GM19238 (cell line): Measurements from ENCODE around the gene FAM20C.

Source experiments
- DNase-seq: peaks from one replicate; pipeline ENCODE4 v3.0.0; 2011; ENCODE audit warnings: low spot score; ENCODE audit not compliant: insufficient read length

The FAM20C gene

DNA sequence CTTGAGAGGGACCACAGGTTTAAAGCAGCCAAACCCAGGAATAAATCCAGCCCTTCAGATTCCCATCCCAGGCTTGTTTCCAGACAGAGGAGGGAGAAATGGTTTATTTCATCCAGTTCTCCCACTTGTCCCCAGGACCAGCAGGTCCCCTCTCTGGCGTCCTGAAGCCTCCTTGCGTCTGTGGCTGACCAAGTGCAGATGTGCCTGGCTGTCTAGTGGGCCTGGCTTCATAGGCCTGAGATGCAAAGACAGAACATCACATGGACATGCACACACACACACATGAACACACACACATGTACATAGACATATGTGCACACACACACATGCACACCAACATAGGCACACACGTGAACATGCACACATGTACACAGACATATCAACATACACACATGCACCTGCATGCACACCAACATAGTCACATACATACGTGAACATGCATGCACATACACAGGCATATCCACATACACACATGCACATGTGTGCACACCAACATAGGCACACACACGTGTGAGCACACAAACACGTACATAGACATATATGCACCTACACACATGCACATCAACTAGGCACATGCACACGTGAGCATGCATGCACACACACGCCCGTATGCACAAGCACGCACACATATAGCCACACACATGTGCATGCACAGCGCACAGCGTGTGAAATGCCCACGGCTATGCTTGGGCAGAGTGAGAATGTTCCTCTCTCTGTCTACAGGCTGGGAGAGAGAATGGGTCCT lies 108.3 kb downstream of the FAM20C start:
- no peak for DNase-seq

DNA sequence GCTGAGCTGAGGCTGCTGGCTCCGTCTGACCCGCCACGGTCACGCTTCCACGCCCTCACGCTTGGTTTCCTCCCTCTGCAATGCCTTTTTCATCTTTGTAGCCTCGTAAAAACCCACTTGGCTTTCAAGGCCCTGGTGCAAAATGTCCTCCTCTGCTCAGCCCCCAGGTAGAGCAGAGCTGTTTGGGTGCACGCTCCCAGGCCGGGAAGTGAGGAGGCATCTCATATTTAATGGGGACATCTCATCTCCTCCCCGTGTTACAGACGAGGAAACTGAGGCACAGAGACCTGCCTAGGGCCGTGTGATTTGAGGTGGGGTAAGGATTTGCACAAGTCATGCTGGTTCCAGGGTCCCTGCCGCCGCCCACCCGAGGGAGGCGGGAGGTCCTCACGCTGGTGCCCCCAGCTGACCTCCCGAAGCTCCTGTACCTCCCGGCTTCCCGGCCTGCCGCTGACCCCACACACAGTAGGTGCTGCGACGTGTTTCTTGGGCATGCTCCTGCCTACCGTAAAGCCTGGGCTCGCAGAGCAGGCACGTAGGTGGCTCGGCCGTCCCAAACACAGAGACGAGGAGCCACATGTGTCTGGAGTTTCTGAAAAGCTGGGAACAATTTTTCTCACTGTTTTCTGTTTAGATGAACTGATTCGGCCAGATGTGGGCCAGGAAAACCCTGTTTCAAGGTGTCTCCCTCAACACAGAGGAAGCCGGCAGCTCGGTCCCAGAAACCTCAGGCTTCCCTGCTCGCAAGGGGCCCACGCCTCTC lies 109.1 kb downstream of the FAM20C start:
- DNase-seq: no peak

- no peak for DNase-seq
Observed at GRCh38 chr7:302054-302992, 110.0 kb downstream of the FAM20C start.

- DNase-seq: no peak
Observed at GRCh38 chr7:303425-303824, 111.1 kb downstream of the FAM20C start.

DNA sequence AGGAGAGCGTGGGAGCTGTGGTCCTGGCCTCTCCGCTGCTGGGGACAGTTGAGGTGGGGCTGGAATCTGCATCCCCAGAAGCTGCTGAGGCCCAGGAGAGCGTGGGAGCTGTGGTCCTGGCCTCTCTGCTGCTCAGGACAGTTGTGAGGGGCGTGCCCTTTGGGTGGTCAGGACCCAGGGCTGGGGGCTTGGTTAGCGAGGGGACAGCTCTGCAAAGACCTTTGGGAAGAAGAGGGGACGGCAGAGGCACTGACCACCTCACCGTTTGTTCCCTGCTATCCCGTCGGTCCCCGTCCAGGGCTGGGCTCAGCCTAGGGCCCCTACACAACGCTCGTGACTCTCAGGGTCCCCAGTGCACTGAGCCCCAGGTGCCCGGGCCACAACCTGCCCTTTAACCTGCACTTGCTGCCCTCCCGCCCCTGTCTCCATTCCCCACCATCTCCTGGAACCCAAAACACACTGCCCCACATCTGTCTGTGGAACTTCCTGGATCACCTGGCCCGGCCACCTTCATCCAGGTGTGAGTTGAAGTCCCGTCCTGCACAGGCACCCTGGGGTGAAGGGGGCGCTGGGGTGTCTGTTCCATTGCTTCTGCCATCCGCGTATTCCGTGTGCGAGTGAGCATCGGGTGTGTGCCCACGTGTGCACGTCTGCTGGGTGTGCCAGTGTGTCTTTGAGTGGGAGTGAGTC lies 111.7 kb downstream of the FAM20C start:
- DNase-seq: no peak

GRCh38 chr7:304574-305409 lies 112.4 kb downstream of the FAM20C start:
- DNase-seq: no peak

GRCh38 chr7:305410-306151 lies 113.2 kb downstream of the FAM20C start:
- no peak for DNase-seq

- DNase-seq: no peak
Observed at GRCh38 chr7:307970-308369, 115.6 kb downstream of the FAM20C start.

DNA sequence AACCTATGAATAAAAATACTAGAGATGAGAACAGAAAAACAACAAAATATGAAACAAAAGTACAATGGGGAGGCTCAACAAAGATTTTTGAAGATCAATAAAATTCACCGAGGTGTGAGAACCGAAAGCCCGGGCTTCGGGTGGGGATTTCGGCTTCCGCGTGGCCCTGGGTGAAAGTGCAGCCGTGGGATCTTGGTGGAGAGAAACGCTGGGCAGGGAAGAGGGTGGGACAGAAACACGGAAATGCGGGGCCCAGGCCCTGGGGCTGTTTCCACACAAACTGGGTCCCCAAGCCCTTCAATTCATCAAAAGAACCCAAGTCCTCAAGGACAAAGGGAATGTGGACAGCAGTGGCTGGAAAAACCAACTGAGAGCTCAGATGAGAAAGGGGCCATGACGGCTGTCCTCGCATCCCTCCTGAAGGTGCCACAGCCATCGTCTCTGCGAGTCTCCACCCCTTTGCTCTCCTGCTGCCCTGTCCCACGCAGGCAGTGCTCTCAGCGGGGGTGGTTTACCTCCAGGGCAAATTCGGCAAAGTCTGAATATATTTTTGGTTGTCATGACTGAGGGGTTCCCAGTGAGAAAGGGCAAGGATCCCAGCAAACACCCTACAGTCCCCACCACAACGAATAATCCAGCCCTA lies 117.3 kb downstream of the FAM20C start:
- DNase-seq: no peak
